ENCODE measurements around the gene TIMP3.
A peak's percentile ranks its signal among the peaks of the same experiment; 100 is the strongest.

TIMP3 gene

DNA sequence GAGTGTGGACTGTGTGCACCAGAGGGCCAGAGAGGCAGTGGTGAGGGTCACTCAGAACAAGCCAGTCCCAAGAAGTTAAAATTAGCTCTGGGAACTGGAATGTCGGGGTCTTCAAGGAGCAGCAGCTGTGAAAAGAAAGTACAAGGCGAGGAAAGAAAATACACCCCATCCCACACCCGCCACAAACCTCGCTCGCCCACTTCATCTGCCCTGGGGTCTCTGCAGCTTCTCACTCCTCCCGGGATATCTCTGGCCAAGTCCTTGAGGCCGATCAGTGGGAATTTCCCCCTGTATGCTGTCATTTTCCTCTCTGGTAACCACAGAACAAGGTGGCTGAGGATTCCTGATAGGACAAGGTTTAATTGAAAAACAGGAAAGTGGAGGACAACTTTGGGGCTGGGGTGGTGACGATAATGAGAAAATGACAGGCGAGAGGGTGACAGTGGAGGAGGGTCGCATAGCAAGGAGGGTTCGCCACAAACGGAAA is 36.3 kb upstream of the TIMP3 start:
- TF ChIP-seq, protein P1, sequence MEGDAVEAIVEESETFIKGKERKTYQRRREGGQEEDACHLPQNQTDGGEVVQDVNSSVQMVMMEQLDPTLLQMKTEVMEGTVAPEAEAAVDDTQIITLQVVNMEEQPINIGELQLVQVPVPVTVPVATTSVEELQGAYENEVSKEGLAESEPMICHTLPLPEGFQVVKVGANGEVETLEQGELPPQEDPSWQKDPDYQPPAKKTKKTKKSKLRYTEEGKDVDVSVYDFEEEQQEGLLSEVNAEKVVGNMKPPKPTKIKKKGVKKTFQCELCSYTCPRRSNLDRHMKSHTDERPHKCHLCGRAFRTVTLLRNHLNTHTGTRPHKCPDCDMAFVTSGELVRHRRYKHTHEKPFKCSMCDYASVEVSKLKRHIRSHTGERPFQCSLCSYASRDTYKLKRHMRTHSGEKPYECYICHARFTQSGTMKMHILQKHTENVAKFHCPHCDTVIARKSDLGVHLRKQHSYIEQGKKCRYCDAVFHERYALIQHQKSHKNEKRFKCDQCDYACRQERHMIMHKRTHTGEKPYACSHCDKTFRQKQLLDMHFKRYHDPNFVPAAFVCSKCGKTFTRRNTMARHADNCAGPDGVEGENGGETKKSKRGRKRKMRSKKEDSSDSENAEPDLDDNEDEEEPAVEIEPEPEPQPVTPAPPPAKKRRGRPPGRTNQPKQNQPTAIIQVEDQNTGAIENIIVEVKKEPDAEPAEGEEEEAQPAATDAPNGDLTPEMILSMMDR (IDR thresholded peaks at IDR 0.05; ENCODE audit: insufficient read depth, low read length, missing control alignments), result no peak
- ChIA-PET POLR2A (interaction anchor here (0.6 kb wide), 1 partner anchor 28 kb away, joined by 3 read pairs; no protein-coding TSS in a partner anchor), CTCF (interaction anchor here (1.2 to 2.2 kb wide), 4 partner anchors 10 to 106 kb away, joined by 3 to 8 read pairs (median 4); no protein-coding TSS in a partner anchor)
- DNase-seq (ENCODE audit: low read depth, low spot score), result no peak
- no peak overlapping the region for H3K4me3 ChIP-seq (ENCODE audit: low read depth, low read length)

DNA sequence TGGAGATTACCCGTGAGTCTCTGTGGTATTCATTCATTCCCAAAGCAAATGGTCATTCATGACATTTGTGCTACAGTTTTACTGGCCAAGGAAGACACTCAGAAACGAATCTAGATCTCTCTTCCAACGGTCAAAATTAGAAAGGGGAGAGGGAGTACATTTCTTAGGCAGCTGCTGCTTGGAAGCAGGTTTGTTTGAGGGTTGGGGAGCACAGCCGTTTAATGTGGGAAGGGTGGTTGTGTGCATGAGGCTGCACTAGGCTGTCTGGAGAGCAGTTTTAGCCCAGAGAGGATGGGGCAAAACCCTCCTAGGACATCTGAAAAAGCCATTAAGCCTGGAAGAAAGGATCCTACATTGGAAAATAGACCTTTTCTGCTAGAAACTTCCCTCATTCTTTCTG is 29.7 kb upstream of the TIMP3 start:
- CTCF ChIA-PET, result interaction anchor here (1.8 kb wide), 1 partner anchor 26 kb away, joined by 9 read pairs; no protein-coding TSS in a partner anchor
- TF ChIP-seq, protein P1 (IDR thresholded peaks at IDR 0.05; ENCODE audit: insufficient read depth, low read length, missing control alignments), result no peak
- POLR2A ChIA-PET, result no interaction called here

DNA sequence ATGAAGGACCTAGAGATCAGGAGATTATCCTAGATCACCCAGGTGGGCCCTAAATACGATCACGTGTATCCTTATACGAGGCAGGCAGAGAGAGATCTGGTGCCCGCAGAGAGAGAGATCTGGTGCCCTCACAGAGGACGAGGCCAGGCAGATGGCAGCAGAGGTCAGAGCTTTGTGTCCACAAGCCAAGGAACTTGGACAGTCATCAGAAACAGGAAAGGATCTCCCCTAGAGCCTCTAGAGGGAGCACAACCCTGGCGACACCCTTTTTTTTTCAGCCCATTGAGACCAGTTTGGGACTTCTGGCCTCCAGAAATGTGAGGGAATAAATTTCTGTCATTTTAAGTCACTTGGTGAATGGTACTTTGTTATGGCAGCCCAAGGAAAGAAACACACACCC is 25.5 kb upstream of the TIMP3 start:
- ChIA-PET CTCF (interaction anchor here (1.0 to 1.1 kb wide), 3 partner anchors 11 to 21 kb away, joined by 3 to 8 read pairs (median 5); no protein-coding TSS in a partner anchor), POLR2A (no interaction called here)
- no peak overlapping the region for H3K4me3 ChIP-seq (ENCODE audit: low read depth, low read length)
- TF ChIP-seq, protein P1 (IDR thresholded peaks at IDR 0.05; ENCODE audit: insufficient read depth, low read length, missing control alignments), result peak; percentile 14
- no peak for DNase-seq (ENCODE audit: low read depth, low spot score)

More for the DNA sequence above, 29.7 kb upstream of the TIMP3 start:
- no peak overlapping the region for H3K4me3 ChIP-seq (ENCODE audit: low read depth, low read length)
- no peak for DNase-seq (ENCODE audit: low read depth, low spot score)

DNA sequence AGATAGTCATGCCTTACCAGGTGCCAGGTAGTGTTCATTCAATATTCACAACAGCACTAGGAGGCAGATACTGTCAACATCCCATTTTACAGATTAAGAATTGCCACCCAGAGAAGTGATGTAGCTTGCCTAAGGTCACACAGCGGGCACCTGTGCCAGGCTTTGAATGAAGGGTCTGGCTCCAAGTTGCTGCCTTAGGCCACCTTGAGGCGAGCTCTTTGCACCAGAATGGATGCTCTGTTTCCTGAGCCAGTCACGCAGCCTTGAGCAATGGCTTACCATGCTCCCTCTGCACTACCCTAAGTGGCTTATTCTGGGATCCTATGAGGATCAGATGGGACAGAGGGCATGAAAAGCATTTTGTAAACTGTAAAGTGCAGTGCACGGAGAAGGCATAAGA is 25.1 kb upstream of the TIMP3 start:
- no peak for DNase-seq (ENCODE audit: low read depth, low spot score)
- TF ChIP-seq, protein P1 (IDR thresholded peaks at IDR 0.05; ENCODE audit: insufficient read depth, low read length, missing control alignments), result no peak
- no peak overlapping the region for H3K4me3 ChIP-seq (ENCODE audit: low read depth, low read length)
- ChIA-PET POLR2A (no interaction called here), CTCF (interaction anchor here (1.0 to 2.5 kb wide), 6 partner anchors 12 to 163 kb away, joined by 3 to 12 read pairs (median 4); no protein-coding TSS in a partner anchor)

DNA sequence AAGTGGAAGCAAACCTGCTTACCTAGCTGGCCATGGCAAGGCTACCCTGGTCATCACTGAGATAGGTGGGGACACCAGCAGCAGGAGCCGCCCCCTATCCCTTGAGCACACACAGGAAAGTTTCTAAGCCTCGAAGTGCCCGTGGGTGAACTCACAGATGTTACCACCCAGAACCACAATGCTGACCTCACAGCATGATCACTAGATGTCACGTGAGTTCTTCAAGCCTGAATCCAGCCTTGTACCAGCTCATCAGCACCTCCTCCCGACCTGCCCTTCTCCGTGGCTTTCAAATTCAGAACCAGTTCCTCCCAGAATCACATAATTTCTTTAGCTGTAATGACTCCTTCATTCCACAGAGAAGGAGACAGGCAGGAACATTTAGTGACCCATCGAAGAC is 24.7 kb upstream of the TIMP3 start:
- DNase-seq (ENCODE audit: low read depth, low spot score), result no peak
- H3K4me3 ChIP-seq (ENCODE audit: low read depth, low read length), result no peak overlapping the region
- TF ChIP-seq, protein P1 (IDR thresholded peaks at IDR 0.05; ENCODE audit: insufficient read depth, low read length, missing control alignments), result no peak
- POLR2A ChIA-PET, result no interaction called here
- CTCF ChIA-PET, result interaction anchor here (1.0 to 2.5 kb wide), 6 partner anchors 12 to 163 kb away, joined by 4 to 12 read pairs (median 4); no protein-coding TSS in a partner anchor

DNA sequence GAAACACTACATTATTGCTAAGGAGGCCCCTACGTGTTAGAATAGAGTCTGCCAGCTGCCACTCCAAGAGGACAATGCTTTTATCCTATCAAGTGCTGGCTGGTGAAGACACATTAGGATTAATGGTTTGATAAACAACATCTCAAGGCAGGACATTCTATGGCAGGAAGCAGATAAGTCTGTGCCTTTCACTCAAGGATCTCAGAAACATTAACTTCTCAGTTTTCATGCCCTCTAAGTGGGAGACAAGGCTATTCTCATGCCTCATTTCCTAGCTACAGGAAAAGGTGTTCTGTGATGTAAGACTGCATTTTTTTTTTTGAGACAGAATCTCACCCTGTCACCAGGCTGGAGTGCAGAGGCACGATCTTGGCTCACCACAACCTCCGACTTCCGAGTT is 23.5 kb upstream of the TIMP3 start:
- H3K4me3 ChIP-seq (ENCODE audit: low read depth, low read length), result no peak overlapping the region
- POLR2A ChIA-PET, result no interaction called here
- DNase-seq (ENCODE audit: low read depth, low spot score), result no peak
- CTCF ChIA-PET, result interaction anchor here (0.9 to 2.5 kb wide), 6 partner anchors 10 to 118 kb away, joined by 3 to 12 read pairs (median 4); no protein-coding TSS in a partner anchor
- TF ChIP-seq, protein P1 (IDR thresholded peaks at IDR 0.05; ENCODE audit: insufficient read depth, low read length, missing control alignments), result no peak
